HepG2 (cell line): Measurements from ENCODE around the gene CDT1. TPM values are rescaled to one million over a fixed set of nuclear protein-coding genes. Genes with fewer than 3 reads are reported as not detected.

Source experiments
- FUBP1 ChIP-seq: sonication (generic); formaldehyde crosslinking; IDR thresholded peaks from 2 replicates; pipeline ENCODE4 v1.5.1; 2020; ENCODE audit warnings: missing genetic modification reagents, mild to moderate bottlenecking, borderline replicate concordance
- GZF1 ChIP-seq: sonication (generic); formaldehyde crosslinking; IDR thresholded peaks from 2 replicates; pipeline ENCODE4 v1.5.1; 2020; ENCODE audit warnings: mild to moderate bottlenecking, missing genetic modification reagents
- NPAS2 ChIP-seq: sonication (generic); formaldehyde crosslinking; IDR thresholded peaks from 2 replicates; pipeline ENCODE4 v1.8.0; 2022; ENCODE audit warnings: mild to moderate bottlenecking, missing genetic modification reagents, borderline replicate concordance
- ZBTB3 ChIP-seq: sonication (generic); formaldehyde crosslinking; IDR thresholded peaks from 2 replicates; pipeline ENCODE4 v1.4.0; 2020; ENCODE audit warnings: low read depth, mild to moderate bottlenecking, moderate library complexity, missing genetic modification reagents, borderline replicate concordance
- ZNF446 ChIP-seq: sonication (generic); formaldehyde crosslinking; IDR thresholded peaks from 2 replicates; pipeline ENCODE4 v1.5.0; 2020; ENCODE audit warnings: mild to moderate bottlenecking, missing genetic modification reagents
- ZSCAN25 ChIP-seq: sonication (generic); formaldehyde crosslinking; IDR thresholded peaks from 2 replicates; pipeline ENCODE4 v1.8.0; 2022; ENCODE audit warnings: mild to moderate bottlenecking, missing genetic modification reagents
- ZZZ3 ChIP-seq: sonication (generic); formaldehyde crosslinking; IDR thresholded peaks from 2 replicates; pipeline ENCODE4 v1.4.0; 2020; ENCODE audit warnings: missing genetic modification reagents, mild to moderate bottlenecking, borderline replicate concordance
- polyA plus RNA-seq, 8 experiments: library from polyadenylated mRNA; depleted of rRNA in 3 of 8; stranded (reverse) in 7 of 8; unstranded in 1 of 8; fragments of >200 nt; fragmentation: Illumina TruSeq in 4 of 8; extraction: Trizol in 4 of 8; gene quantifications; 2 replicates each; pipeline versions ENCODE4 v1.2.1 to v1.2.3, GENCODE V29; 2011 to 2016; ENCODE audit warnings: low read depth in 4 of 8, missing spikeins in 1 of 8, mixed read lengths in 1 of 8; ENCODE audit not compliant: insufficient read depth in 1 of 8
- total RNA-seq, 5 experiments: library from RNA; depleted of rRNA; stranded (reverse); fragments of >200 nt; fragmentation: Illumina TruSeq; extraction: Trizol; gene quantifications; 2 replicates each; pipeline ENCODE4 v1.2.3, GENCODE V29; 2016; ENCODE audit warnings: low read depth in 1 of 5
- TF ChIP-seq, protein P1 (sequence below): sonication (generic); formaldehyde crosslinking; IDR thresholded peaks from 2 replicates; pipeline ENCODE4 v1.8.0; 2022; ENCODE audit warnings: mild to moderate bottlenecking, missing genetic modification reagents, moderate library complexity
- TF ChIP-seq, protein P2 (sequence below): sonication (generic); formaldehyde crosslinking; conservative IDR thresholded peaks from 2 replicates; pipeline ENCODE4 v1.4.0; 2020; ENCODE audit warnings: missing genetic modification reagents
- TF ChIP-seq, protein P3 (sequence below): sonication (generic); formaldehyde crosslinking; IDR thresholded peaks from 2 replicates; pipeline ENCODE4 v1.4.0; 2020; ENCODE audit warnings: missing genetic modification reagents
- TF ChIP-seq, protein P4 (sequence below): sonication (generic); formaldehyde crosslinking; conservative IDR thresholded peaks from 2 replicates; pipeline ENCODE4 v1.8.0; 2022; ENCODE audit warnings: mild to moderate bottlenecking, moderate library complexity, missing genetic modification reagents

The CDT1 gene
- total and polyA plus RNA-seq, 2 of the 13 experiments (the other 11 are each of a cell fraction or from before 2014, with no cell fraction given), result 23.1 to 23.8 TPM

GRCh38 chr16:88856828-88857727 lies 53.5 kb downstream of the CDT1 start, which contains the start of the genes GALNS and TRAPPC2L (continued):
- TF ChIP-seq FUBP1 (no peak), ZNF446 (CRISPR knock-in tag) (peak; percentile 71; the same call in 1 of the 2 replicates), GZF1 (CRISPR knock-in tag) (peak; percentile 77; the same call in 1 of the 2 replicates), ZZZ3 (CRISPR knock-in tag) (peak; percentile 16; the same call in 1 of the 2 replicates), NPAS2 (CRISPR knock-in tag) (no peak), ZSCAN25 (CRISPR knock-in tag) (peak; percentile 59; the same call in 1 of the 2 replicates), ZBTB3 (no peak; the same call in 1 of the 2 replicates)
- TF ChIP-seq, protein P1, sequence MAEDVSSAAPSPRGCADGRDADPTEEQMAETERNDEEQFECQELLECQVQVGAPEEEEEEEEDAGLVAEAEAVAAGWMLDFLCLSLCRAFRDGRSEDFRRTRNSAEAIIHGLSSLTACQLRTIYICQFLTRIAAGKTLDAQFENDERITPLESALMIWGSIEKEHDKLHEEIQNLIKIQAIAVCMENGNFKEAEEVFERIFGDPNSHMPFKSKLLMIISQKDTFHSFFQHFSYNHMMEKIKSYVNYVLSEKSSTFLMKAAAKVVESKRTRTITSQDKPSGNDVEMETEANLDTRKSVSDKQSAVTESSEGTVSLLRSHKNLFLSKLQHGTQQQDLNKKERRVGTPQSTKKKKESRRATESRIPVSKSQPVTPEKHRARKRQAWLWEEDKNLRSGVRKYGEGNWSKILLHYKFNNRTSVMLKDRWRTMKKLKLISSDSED (CRISPR knock-in tag), result no peak
- TF ChIP-seq, protein P2, sequence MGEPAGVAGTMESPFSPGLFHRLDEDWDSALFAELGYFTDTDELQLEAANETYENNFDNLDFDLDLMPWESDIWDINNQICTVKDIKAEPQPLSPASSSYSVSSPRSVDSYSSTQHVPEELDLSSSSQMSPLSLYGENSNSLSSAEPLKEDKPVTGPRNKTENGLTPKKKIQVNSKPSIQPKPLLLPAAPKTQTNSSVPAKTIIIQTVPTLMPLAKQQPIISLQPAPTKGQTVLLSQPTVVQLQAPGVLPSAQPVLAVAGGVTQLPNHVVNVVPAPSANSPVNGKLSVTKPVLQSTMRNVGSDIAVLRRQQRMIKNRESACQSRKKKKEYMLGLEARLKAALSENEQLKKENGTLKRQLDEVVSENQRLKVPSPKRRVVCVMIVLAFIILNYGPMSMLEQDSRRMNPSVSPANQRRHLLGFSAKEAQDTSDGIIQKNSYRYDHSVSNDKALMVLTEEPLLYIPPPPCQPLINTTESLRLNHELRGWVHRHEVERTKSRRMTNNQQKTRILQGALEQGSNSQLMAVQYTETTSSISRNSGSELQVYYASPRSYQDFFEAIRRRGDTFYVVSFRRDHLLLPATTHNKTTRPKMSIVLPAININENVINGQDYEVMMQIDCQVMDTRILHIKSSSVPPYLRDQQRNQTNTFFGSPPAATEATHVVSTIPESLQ, result no peak
- TF ChIP-seq, protein P3, sequence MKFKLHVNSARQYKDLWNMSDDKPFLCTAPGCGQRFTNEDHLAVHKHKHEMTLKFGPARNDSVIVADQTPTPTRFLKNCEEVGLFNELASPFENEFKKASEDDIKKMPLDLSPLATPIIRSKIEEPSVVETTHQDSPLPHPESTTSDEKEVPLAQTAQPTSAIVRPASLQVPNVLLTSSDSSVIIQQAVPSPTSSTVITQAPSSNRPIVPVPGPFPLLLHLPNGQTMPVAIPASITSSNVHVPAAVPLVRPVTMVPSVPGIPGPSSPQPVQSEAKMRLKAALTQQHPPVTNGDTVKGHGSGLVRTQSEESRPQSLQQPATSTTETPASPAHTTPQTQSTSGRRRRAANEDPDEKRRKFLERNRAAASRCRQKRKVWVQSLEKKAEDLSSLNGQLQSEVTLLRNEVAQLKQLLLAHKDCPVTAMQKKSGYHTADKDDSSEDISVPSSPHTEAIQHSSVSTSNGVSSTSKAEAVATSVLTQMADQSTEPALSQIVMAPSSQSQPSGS (CRISPR knock-in tag), result no peak; the same call in 1 of the 2 replicates
- TF ChIP-seq, protein P4, sequence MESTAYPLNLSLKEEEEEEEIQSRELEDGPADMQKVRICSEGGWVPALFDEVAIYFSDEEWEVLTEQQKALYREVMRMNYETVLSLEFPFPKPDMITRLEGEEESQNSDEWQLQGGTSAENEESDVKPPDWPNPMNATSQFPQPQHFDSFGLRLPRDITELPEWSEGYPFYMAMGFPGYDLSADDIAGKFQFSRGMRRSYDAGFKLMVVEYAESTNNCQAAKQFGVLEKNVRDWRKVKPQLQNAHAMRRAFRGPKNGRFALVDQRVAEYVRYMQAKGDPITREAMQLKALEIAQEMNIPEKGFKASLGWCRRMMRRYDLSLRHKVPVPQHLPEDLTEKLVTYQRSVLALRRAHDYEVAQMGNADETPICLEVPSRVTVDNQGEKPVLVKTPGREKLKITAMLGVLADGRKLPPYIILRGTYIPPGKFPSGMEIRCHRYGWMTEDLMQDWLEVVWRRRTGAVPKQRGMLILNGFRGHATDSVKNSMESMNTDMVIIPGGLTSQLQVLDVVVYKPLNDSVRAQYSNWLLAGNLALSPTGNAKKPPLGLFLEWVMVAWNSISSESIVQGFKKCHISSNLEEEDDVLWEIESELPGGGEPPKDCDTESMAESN (CRISPR knock-in tag), result peak; percentile 85
